NCI-H2196 treated with DMSO at 0.1 percent for 48 hours (cell line): ENCODE measurements around the gene FAF1.

Experiments
- DNase-seq: peaks from one replicate; lab custom pipeline; 2025; ENCODE audit not compliant: unreplicated experiment; lab: John Stamatoyannopoulos, UW

Gene FAF1

DNA sequence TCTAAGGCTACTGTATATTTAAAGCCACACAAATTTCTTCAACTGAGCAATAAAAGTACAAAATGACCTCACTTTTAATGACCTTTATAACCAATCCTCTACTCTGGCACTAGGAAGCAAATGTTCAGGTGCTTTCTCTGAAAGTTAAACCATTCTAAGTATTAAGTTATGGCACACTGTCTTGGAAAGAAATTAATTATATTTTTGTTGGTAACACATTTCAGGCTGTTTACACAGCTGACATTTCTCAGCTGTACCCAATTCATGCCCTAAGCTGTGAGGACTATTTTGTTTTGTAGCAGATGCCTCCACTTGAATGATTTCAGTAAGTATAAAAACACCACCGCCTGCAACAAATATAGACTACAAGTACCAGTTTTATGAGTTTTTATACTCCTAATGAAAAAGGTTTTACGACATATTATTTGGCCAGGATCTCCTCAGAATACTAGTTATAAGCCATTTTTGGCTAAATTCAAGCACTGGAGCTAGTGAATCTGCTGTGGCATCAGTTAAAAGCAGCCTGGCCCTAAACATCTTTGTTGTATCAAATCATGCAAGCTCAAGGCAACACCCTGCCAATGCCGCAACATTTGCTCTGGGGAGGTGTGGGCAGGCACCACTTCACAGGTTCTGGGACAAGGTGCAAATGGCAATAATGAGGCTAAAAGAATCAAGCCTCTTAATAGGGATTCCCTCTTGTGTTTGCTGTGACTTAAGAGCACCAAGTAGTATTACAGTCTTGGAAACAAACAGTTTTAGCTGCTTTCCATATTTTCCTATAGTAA is 308.4 kb downstream of the FAF1 start:
- DNase-seq = peak; percentile 44

DNA sequence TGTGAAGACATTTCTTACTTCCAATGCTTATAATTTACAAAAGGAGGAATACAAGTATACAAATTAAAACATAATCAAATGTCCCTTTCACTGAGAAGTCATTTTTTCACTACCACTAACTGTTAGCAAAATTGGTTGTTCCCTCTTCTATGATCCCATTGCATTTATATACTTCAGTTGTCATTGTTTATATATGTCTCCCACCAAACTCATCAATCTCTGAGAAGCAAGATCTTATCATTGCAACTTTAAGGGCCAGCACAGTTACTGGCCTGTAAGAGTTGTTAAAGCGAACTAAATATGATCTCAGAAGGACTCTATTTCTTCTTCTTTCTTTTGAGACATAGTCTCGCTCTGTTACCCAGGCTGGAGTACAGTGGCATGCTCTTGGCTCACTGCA is 313.5 kb downstream of the FAF1 start:
- no peak for DNase-seq

DNA sequence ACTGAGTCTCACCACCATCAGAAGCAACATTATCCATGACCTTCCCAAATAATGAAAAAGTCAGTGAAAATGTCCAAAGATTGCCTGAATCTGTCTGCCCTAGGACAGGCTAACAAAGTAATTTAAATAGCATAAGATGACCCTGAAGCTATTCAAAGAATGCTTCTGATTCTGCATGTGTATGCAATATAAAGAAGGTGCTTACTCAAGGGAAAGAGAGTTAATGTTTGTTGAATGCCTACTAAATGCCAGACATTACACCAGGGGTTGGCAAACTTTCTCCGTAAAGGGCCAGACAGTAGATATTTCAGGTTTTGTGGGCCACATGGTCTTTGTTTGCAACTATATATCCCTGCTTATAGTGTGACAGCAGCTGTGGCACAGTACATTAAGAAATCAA is 314.9 kb downstream of the FAF1 start:
- no peak for DNase-seq

DNA sequence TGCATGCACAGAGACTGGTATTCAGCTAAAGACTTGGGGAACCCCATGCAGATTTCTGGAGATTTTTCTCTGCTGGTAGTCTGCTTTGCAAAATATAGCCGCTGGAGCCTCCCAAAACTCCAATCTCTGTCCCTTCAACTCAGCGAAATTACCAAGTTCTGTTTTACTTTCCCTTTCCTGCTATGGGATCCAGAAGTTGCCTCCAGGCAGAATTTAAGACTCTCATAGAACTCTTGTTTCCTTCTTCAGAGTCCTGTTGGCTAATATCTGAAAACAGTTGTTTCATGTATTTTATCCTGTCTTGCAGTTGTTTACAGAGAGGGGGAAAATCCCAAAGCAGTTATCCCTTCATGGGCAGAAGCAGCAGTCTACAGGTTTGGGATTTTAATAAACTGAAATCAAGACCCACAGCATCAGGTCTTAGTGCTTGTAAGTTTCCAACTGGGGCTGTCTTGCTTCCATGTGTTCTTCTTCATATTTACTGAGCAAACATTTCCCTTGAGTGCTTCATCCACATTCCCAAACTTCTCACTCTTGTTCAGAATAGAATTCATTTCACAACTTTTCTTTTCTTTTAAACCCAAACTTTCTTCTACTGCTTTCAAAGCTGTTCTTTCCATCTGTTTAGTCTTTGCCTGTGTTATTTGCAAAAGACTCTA is 315.5 kb downstream of the FAF1 start:
- no peak for DNase-seq

DNA sequence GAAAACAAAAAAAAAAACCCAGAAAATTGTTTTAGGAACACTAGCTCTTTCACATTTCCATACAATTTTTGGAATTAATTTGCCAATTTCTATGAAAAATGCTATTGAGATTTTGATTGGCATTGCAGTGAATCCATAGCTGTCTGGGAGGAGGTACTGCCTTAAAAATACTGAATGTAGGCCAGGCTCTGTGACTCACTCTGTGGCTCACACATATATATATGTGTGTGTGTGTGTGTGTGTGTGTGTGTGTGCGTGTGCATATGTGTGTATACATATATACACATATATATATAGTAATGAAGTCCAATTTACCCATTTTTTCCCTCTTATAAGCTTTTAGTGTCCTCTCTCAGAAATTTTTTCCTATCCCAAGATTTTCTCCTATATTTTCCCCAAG is 322.6 kb downstream of the FAF1 start:
- DNase-seq = no peak

DNA sequence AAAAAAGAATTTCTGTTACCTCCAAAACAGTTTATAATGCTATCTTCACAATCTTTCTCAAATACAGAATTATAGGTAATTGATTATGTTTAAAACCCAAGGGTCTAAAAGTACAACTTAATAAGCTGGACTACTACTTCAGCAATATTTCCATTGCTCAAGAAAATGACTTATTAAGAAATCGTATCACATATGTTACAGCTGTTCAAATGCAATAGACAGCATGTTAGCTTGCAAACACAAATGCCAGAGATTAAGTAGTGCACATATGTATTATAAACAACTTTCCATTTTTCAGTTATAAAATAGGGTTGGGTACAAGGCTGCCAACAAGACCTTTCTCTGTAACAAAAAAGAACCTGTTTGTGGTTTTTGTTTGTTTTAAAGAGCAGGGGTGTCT is 325.8 kb downstream of the FAF1 start:
- no peak for DNase-seq

DNA sequence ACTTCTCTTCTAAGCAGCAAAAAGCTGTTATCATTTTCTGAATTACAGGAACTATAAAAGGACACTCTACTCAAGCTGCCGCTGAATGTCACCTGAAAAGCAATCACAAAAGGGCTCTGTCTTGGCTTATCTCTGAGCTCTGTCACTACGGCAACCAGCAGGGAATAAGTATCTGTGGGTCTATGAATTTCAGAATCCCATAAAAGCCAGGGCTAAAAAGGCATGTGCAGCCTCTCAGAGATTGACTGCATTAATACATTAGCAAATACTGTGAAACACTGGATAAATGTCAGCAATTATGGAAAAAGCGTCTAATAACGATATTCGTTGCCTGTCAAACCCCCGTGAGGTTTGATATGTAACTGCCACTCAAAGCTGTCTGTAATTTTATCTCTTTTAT is 326.6 kb downstream of the FAF1 start:
- peak; percentile 33 for DNase-seq

DNA sequence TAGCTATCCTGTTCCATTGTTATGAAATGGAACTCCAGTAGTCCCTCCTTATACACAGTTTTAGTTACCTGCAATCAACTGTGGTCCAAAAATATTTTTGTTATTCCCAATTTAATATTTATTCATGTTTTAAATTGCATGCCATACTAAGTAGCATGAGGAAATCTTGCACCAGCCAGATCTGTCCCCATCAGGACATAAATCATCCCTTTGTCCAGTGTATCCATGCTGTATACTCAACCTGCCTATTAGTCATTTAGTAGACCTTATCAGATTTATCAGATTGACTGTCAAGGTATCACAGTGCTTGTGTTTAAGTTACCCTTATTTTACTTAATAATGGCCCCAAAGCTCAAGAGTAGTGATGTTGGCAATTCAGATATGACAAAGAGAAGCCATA is 328.9 kb downstream of the FAF1 start:
- no peak for DNase-seq

DNA sequence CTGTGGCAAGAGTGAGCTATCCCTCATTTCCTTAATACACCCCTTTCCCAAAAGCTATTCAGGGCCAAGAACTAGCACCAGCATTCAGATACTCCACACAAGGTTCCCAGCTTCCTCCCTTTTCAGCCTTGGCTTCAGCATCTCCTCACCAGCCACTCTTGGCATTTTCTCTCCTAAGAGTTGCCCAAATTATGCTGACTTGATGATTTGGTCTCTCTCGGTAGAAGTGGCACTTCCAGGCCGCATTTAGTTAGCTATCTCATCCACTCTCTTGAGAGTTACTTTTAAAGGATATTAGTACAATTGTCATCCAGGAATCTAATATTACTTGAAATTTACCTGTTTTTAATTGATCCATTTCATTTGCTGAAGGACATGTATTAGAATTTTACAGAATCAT is 337.8 kb downstream of the FAF1 start:
- DNase-seq = no peak

DNA sequence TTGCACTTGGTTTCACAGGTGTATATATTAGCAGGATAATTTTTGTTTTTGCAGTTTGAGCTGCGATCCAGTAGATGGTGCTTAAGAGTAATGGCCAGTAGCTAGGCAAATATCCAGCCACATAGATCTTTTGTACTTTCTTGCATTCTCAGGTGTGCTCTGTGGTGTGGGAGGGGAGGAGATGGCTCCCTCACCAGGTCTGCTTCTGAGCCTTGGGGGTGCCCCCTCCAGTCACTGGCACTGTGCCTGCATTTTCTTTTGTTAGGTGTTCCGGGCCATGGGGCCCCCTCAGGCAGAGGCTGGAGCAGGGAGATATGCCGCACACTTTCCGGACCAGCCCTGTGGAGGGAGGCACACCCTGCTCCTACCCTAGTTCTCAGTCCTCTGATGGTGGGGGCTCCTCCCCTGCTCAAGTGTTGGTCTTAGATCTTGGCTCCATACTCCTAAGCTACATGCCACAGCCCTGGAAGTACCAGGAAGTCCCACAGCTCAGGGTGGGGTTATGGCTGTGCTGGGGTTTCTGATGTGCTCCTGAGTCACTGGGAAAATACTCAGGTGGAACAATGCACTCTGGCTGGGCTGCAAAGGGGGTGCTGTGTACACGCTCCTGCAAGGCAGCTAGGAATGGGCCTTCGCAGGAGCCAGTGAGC is 339.3 kb downstream of the FAF1 start:
- peak; percentile 10 for DNase-seq

DNA sequence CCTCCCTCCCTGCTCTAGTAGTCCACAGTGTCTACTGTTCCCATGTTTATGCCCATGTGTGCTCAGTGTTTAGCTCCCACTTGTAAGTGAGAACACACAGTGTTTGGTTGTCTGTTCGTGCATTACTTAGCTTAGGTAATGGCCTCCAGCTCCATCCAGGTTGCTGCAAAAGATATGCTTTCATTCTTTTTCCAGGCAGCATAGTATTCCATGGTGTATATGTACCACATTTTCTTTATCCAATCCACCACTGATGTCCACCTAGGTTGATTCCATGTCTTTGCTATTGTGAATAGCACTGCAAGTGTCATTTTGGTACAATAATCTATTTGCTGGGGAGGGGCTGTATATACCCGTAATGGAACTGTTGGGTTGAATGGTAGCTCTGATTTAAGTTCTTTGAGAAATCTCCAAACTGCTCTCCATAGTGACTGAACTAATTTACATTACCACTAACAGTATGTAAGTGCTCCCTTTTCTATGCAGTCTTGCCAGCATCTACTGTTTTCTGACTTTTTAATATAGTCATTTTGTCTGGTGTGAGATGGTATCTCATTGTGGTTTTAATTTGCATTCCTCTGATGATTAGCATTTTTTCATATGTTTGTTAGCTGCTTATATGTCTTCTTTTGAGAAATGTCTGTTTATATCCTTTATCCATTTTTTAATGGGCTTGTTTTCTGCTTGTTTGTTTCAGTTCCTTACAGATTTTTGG is 344.9 kb downstream of the FAF1 start:
- no peak for DNase-seq

DNA sequence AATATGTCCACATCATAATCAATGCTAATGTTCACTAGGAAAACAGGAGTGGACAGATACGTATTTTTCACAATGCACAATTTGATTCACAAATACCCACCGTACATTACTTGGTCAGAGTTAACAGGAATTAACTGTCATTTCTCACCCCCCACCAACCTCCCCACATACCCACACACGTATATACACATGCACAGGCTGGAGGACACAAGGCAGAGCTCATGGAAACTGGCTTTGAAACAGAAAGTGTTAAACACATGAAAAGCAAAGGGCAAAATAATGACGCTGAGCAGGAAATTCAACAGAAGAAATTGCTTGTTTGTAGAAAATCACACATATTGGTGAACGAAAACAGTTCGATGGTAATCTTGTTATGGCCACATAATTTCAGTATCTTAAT is 348.4 kb downstream of the FAF1 start:
- DNase-seq = no peak

DNA sequence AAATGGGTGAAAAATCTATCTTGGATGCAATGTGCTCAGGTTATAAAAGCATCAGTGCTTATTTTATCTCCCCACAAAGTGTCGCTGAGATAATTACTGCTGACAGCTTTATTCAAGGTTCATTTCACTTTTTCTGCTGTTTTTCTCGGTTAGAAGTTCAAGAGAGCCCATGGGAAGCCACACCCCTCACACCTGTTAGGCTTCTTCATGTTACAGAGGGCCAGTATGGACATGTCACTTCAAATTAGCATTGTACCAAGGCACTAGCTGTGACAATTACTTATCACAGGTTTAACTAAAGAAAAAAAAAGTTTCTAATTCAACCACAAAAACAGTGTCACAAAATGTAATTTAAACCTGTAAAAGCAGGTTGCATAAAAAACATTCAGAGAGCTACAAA is 349.5 kb downstream of the FAF1 start:
- DNase-seq = peak; percentile 4

DNA sequence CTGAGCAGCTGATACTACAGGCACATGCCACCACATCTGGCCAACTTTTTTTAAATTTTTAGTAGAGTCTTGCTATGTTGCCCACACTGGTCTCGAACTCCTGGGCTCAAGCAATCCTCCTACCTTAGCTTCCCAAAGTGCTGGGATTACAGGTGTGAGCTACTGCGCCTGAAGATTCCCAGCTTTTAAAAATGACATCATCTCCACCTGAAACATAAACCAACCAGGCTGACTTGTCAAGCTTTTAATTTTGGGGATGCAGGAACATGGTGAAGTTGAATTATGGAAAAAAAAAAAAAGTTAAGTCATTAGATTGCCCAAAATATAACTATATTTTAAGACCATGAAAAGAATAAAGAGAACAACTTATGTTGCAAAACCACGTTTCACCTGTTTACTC is 350.6 kb downstream of the FAF1 start:
- no peak for DNase-seq

DNA sequence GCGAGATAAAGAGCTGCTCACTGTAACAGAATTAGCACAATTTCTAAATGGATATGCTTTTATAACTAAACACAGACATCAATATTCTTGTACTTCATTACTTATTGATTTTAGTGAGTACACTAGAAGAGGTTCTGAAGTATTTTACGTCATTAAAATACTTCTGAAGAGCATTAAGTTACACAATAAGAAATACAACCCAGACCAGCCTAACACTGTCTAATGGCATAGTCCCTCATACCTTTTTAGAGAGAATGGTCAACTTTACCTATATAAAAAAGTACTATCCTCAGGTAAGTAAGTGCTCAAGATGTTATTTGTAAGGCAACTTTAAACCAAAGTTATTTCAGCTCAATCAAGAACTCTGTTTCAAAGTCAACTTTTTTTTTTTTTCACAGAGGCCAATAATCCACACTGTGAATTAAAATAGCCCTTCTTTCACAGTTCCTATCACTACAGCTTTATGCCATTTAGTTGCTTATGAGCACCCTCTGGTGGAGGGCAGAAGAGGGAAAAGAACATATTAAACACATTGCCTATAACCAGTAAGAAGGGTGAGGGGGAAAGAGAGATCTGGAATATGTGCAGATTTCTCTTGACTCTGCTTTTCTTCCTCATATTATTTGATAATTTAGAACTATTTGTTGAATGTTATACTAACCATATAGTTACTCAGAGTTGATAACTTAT is 354.7 kb downstream of the FAF1 start:
- DNase-seq = peak; percentile 49

DNA sequence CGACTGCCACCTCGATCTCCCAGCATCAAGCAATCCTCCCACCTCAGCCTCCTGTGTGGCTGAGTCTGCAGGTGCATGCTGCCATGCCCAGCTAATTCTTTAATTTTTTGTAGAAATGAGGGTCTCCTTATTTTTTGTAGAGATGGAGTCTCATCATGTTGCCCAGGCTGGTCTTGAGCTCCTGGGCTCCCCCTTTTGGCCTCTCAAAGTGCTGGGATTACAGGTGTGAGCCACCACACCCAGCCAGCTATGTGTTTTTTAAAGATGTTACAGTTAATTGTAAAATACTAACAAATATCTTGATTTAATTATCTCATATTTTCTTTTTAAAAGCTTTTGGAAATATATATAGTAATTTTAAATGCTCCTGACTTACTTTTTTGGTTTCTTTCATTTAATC is 355.5 kb downstream of the FAF1 start:
- DNase-seq = no peak

DNA sequence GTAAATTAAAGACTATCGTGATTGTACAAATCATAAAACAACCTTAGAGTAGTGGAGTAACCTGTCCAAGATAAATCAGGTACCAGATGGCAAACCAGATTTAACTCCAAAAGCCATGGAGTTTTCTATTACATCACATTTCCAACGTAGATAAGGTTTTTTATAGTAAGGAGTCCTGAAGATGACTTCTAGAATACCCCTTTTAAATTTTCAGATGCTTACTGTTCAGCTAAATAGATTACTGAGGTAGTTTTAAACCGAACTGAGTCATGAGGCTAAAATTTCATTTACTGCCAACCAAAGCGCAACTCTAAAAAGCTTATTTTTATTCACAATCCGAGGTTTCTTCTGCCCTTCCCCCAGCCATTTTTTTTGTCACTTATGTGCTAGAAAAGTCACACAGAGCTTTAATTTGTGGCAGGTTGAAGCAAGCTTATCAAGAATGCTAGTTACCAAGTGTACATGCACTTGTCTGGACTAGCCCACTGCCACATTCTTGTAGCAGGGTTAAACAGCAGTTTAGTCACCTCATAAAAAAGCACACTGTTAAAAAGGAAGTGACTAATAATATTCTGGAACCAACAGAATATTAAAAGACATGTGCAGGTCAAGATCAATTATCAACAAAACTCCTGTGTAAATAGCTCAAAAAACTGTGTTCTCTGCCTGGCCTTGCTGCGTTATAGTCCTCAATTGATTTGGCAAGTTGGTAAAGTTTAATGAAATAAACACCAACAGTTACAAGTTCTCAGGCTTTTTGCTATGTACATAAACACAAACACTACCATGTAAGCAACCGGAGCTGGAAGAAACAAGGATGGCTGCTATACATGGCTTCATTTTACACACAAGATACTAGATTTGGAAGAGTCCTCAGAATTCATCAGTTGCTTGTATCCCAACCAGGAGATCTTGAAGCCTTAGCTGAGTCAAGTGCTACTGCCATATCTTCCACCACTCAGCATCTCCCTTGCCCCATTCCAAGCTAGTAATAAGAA is 356.5 kb downstream of the FAF1 start:
- DNase-seq = peak; percentile 29

DNA sequence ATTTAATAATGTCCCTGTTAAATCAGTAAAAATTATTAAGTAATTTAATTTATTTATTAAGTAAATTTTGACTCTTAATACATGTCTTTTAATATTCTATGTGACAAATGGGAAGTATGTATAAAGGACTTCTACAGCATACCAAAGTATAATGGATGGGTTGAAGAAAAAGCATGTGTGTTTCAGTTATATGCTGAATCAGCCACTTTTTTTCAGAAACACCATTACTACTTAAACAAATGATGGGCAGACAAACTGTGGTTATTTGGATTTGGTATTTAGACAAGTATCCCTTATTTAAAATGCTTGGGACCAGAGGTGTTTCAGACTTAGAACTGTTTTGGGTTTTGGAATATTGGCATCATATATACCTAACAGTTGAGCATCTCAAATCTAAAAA is 360.5 kb downstream of the FAF1 start:
- no peak for DNase-seq

DNA sequence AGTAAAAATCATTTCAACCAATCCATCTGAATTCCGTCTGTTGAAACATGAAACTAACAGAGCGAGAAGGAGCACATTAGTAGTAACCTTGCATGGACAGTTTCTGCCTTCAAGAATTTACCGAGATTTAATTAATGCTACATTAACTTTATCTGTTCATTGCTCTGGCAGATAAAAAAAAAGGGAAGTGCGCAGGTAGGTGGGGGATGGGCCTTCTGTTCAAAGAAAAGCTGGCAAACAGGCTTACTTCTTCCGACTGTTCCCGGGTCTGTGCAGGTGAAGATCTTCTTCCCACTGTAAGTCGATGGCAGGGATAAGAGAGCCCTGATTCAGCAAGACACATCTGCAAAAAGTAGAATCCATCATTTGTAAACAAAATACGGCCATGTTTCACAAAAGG is 364.2 kb downstream of the FAF1 start:
- no peak for DNase-seq

DNA sequence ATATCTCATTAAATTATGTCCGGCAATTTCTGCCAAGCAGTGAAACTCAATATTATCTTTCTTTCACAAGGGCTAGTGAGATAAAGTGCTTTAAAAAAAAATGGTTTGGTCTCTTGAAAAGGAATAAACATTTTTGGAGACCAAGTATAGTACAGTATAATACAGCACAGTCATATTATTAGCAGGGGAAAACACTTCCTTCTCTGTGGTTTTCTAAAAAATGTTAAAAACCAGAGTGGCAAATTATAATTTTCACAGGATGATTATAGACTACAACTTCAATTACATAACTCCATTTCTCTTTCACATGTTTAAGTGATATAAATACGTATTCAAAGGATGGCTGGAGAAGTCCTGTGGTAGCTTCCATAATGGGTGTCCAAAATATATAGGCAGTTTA is 366.6 kb downstream of the FAF1 start:
- peak; percentile 9 for DNase-seq
